GM21367 (cell line): ENCODE data around the gene GABRR2.

Source experiments
- ATAC-seq: cut with Tn5 transposase; IDR thresholded peaks from one replicate; pipeline ENCODE4 v1.9.1; 2021; ENCODE audit not compliant: unreplicated experiment

Gene GABRR2

DNA sequence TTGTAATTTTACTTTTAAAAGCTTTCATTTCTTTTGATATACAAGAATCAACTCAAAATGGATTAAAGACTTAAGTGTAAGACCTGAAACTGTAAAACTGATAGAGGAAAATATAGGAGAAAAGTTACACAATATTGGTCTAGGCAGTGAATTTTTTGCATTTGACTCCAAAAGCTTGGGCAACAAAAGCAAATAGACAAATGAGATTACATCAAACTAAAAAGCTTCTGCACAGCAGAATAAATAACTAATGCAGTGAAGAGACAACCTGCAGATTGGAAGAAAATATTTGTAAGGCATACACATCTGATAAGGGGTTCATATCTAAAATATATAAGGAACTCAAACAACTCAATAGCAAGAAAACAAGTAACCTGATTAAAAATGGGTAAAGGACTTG is 100.9 kb downstream of the GABRR2 start:
- no peak for ATAC-seq

- no peak for ATAC-seq
Observed at GRCh38 chr6:89212472-89212871, 102.6 kb downstream of the GABRR2 start.

- no peak for ATAC-seq
Observed at GRCh38 chr6:89209457-89209856, 105.6 kb downstream of the GABRR2 start.

DNA sequence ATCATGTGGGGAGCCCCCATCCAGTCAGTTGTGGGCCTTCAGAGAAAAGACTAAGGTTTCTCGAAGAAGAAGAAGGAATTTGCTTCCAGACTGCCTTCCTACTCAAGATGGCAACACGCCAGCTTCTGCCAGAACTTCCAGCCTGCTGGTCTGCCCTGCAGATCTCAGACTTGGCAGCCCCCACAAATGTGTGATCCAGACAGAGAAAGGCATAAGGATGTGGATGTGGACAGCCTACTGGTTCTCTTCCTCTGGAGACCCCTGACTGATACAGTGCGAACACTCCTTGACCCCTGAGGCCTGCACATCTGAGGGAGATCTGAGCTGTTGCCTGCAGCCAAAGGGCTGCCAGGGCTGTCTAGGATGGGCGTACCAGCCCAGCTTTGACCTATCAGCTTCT is 106.5 kb downstream of the GABRR2 start:
- no peak for ATAC-seq
